Measurements from ENCODE around the gene GRIK2.
A peak's percentile ranks its signal among the peaks of the same experiment; 100 is the strongest.

Gene GRIK2

DNA sequence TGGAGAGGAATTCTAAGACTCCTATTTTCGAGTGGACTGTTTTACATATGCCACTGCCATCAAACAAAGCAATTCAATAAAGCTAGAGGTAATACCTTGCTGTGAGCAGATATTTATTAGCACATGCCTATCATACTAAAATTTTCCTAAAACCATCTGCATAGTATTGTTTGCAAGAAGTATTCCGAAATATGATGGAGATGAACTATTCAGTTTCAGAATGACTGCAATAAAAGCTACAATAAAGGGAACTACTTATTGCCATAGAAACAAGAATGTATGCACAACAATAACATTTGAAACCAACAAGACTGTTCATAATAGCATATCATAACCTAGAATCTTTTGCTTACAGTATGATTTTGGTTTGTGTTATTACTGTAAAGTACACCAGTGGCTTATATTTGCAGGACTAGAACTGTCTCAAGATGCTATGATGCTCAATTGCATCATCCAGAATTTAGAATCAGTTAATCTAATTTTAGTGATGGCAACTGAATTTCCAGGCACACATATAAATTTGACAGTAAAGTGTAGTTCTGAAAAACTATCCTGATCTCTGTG is 144.3 kb downstream of the GRIK2 start:
- FAIRE-seq (no peak), DNase-seq (ENCODE audit: low spot score) (no peak)

GRCh38 chr6:101539510-101540245 is 146.2 kb downstream of the GRIK2 start:
- FAIRE-seq (no peak), DNase-seq (ENCODE audit: low spot score) (no peak)

DNA sequence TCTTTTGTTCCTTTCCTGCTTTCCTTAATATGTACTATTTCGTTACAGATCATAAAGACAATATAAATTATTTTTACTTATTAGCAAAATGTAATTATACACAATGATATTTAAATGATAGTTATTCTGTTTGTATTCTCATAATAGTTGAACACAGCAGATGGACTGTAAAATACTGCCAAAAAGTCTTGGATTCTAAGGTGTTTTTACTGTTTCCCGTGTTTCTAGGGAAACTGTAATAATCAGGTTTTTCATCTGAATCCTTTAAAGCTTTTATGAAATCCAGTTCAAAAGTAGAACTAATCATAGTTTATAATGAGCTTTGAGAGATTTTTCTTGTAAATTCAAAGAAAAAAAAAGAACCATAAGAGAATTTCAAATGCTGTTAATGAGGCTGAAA is 148.4 kb downstream of the GRIK2 start:
- FAIRE-seq = no peak
- DNase-seq (ENCODE audit: low spot score) = no peak

GRCh38 chr6:101543796-101544195 is 150.3 kb downstream of the GRIK2 start:
- DNase-seq (ENCODE audit: low spot score) = no peak
- no peak for FAIRE-seq

DNA sequence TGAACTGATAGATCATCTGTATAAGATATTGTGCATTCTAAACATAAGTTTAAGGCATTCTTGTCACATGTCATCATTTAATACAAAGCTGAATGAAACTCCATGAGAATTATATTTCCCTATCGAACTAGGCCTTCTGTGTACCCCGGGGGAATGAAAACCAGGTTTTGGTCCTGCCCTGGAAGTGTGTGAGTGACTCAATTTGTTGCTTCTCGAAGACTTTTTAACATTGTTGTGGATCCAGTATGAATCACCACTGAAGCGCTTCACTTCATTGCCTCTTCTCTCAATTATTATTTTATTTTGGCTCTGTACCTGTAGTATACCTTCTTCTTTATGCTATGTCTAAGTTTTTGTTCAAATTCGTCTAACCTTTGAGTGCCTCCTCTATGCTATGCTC is 150.8 kb downstream of the GRIK2 start:
- no peak for DNase-seq (ENCODE audit: low spot score)

DNA sequence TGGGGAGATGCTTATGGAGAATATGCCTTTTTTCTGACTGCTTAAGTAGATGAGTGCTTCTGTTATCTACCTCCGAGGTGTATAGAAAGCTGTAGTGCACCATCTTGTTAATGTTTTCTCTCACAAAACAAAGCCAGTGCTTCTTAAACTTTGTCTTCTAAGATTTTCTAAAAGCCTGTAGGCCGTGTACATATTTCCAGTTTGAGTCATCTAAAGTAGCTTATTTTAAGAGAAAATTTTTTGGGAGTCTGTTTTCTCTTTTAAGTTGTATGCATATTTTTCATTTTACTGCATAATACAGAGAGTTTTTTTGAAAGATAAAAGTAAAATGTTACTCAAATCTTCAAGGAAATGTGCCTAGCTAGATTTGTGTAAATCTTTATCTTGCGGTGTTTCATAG is 151.7 kb downstream of the GRIK2 start:
- DNase-seq (ENCODE audit: low spot score) (no peak), FAIRE-seq (no peak)

More for the DNA sequence above, 150.8 kb downstream of the GRIK2 start:
- no peak for FAIRE-seq

DNA sequence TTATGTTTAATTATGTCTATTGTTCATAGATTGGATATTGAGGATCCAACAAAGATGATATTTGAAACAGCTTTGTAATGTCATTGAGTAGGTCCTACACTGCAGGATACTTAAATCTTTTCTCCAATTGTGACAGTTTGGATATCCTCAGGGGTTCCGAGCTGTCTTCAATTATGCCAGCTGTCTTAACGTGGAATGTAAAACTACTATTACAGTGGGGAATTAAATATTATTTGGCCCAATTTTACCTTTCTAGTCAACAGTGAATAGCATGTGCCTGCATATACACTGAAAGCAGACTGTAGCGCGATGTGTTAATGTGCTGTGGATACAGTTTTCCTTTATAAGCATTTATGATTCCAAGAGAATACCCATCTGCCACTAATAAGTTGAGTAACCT is 156.9 kb downstream of the GRIK2 start:
- DNase-seq (ENCODE audit: low spot score) = no peak
- FAIRE-seq = no peak

DNA sequence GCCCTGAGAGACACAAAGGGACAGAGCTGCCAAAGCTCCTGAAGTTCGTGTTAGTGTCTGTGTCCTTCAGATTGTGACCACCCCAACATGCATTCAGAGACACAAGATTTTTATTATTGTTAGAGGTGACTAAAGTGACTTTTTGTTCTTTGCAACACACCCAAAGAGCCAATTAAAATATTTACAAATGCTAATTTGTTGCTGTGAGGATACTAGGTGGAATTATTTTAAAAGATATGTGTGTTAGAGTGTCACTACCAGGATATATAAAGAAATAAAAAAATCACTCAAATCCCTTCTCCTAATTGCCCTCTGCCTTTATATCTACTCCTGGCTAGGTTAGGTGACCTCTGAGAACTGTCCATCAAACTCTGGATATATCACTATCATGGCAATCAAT is 160.7 kb downstream of the GRIK2 start:
- DNase-seq (ENCODE audit: low spot score) (no peak), FAIRE-seq (no peak)

GRCh38 chr6:101558712-101559111 is 165.2 kb downstream of the GRIK2 start:
- FAIRE-seq = no peak
- DNase-seq (ENCODE audit: low spot score) = no peak

- no peak for DNase-seq (ENCODE audit: low spot score)
- FAIRE-seq = no peak
Measured at GRCh38 chr6:101572627-101573026, 179.1 kb downstream of the GRIK2 start.

DNA sequence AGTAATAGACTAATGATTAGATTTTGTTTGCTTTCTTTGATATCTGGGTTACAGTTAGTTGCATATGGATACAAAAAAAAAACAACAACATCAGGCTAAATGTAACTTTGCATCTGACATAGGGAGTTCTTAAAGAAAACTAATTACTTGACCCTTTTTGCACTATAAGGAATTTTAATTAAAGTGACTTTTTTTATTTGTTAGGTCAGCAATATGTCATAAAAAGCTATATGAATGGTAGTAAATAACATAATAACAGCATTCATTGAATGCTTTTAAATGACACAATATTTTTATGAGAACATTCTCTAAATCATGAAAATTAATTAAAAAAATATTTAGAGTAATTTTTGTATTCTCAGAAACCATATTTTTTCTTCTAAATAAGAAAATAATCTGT is 183.6 kb downstream of the GRIK2 start:
- DNase-seq (ENCODE audit: low spot score) = no peak
- no peak for FAIRE-seq

DNA sequence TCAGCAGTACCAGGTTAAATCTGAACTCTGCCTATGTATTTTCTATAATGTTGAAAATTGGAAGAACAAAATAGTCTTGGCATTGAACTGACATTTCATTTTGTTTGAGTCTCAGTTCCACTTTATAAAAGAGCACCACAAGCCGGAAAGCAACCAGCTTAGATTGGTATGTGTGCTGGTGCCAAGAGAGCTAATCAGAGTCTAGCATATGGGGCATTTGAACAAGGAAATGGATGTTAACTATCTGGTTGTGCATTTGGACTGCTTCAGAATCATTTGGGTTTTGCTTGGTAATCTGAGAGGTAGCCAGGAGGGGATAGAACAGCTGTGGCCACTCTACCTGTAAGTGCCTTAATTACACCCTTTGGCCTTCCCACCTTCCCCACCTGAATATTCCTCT is 184.8 kb downstream of the GRIK2 start:
- FAIRE-seq = no peak

GRCh38 chr6:101582792-101583191 is 189.3 kb downstream of the GRIK2 start:
- no peak for FAIRE-seq
- DNase-seq (ENCODE audit: low spot score) = no peak

More for the DNA sequence above, 184.8 kb downstream of the GRIK2 start:
- DNase-seq (ENCODE audit: low spot score) = no peak

DNA sequence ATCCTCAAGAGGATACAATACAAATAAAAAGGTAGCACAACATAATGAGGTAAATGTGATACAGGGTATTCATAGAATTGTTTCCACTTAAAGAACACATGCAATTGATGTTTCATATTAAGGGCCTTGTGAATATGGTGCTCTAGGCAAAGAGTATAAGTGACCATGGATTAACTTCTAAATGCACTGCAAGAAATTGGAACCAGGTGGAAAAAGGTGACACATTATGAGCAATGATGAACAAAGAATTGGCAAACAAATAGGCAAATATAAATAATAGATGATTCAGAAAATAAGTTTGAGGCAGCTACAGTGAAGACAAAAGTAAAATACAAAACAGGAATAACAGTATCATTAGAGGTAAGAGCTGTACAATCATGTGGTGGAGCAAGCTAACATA is 192.0 kb downstream of the GRIK2 start:
- DNase-seq (ENCODE audit: low spot score) (no peak), FAIRE-seq (no peak)

DNA sequence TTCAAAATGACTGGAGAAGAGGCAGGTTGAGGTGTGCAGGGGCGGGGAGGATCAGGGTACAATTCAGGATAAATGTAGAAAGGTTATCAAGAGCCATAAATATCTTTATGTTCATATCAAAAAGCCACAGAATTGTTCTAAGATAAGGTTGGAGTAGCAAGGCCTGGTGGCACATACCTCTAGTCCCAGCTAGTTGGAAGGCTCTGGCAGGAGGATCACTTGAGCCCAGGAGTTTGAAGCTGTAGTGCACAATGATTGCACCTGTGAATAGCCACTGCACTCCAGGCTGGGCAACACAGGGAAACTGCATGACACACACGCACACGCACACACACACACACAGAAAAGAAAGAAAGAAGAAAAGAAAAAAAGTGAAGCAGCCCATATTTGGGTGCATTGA is 194.8 kb downstream of the GRIK2 start:
- DNase-seq (ENCODE audit: low spot score) (no peak), FAIRE-seq (no peak)

- FAIRE-seq = no peak
Measured at GRCh38 chr6:101595276-101595675, 201.8 kb downstream of the GRIK2 start.

DNA sequence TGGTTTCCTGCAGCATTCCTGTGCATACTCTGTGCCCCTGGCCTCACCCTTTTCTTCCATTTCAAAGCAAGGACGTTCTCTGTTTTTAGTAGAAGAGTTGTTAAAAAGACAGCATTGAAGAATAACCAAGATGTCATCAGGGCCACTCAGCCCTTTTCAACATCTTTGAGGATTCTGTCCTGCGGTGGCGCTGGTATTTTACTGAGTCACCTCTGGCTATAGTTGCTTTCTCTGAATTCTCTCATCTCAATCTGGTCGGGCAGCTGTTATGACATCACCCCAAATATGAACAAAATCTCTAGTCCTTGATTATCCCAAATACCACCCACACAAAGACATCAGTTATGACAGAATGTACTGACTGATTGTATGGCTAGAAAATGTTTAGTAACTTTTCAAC is 204.2 kb downstream of the GRIK2 start:
- DNase-seq (ENCODE audit: low spot score) = peak; percentile 5
- peak; percentile 14 for FAIRE-seq

More at GRCh38 chr6:101595276-101595675, 201.8 kb downstream of the GRIK2 start:
- no peak for DNase-seq (ENCODE audit: low spot score)

DNA sequence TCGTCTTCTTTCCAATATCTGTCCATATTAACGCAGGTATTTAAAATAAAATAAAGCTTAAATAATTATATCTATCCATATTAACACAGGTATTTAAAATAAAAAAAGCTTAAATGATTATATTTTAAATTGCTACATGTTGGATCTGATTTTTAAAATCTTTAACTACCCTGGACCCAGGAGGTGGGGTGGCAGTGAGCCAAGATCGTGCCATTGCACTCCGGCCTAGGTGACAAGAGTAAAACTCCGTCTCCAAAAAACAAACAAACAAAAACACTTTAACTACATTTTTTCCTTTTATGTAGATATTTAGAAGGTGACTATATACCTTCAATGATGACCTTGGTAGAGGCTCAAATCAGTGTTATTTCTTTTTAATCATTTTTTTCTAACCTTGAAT is 211.9 kb downstream of the GRIK2 start:
- DNase-seq (ENCODE audit: low spot score) = no peak
- no peak for FAIRE-seq

- FAIRE-seq (peak; percentile 84), DNase-seq (ENCODE audit: low spot score) (peak; percentile 34)
Measured at GRCh38 chr6:101605874-101606273, 212.4 kb downstream of the GRIK2 start.

DNA sequence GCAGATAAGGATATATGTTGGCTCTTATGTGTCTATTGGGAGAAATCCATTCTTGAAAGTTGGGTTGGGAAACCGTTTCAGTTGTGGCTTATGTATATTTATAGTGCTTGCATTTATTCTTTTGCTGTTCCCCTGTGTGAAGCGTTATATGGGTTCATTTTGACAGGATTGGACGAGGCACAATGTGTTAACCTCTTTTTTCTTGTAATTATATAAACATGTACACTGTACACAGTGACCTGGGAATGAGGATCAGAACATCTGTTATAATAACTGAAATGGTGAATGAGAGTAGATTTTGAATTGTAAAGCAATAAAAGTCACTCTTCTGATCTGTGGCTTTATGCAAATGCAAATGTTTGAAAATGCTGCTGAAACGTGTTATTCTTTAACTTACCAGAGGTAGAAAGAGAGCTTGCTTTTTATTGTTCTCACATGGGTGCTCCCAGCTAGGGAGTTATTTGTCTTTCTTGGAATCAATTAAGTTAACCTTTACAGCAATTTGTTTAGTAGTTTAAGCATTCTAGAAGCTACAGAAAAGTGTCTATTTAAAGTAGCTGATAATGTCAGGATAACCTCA is 213.7 kb downstream of the GRIK2 start:
- DNase-seq (ENCODE audit: low spot score) = no peak
- no peak for FAIRE-seq

- no peak for FAIRE-seq
Measured at GRCh38 chr6:101608703-101609102, 215.2 kb downstream of the GRIK2 start.

GRCh38 chr6:101613556-101613955 is 220.0 kb downstream of the GRIK2 start:
- FAIRE-seq (peak; percentile 87), DNase-seq (ENCODE audit: low spot score) (peak; percentile 29)

More at GRCh38 chr6:101608703-101609102, 215.2 kb downstream of the GRIK2 start:
- DNase-seq (ENCODE audit: low spot score) = no peak

DNA sequence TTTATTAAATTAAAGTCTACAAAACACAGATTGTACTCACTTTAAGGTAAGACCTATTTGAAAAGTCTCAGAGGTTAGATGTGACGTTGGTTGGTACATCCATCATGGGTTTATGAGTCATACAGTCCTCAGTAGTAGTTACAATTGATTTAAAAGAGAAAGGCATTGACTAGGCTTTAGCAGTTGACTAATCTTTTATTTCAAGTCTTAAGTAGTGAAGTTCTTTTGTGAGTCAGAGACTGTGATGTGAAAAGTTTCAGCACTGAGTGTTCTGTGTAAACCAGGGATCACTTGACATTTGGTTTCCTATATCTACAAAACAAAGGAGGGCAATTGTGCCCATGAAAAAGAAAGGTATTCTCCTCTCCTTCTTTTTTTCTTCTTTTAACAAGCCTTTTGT is 221.3 kb downstream of the GRIK2 start:
- DNase-seq (ENCODE audit: low spot score) = peak; percentile 70
- peak; percentile 78 for FAIRE-seq
